Cerebellar nuclear complex (tissue), 1 donor: Measurements from ENCODE around the gene DHODH.
"Not testable (repeated sequence)": the region's sequence is repeated elsewhere in the genome, so short reads cannot be mapped to it uniquely, and the experiment has no call there.

Experiments used
- DNase-seq, 2 experiments: peaks; one replicate each; lab custom pipeline; 2025; lab: John Stamatoyannopoulos, UW

Gene DHODH

GRCh38 chr16:72054254-72054847 is 45.8 kb downstream of the DHODH start, which contains the start of gene HP:
Gene HP (plus strand): TSS chr16:72054505. CDS start chr16:72054653, 148 bp downstream.
- not testable (repeated sequence) for DNase-seq

- no peak for DNase-seq
Measured at GRCh38 chr16:72055911-72056310, 47.4 kb downstream of the DHODH start.

GRCh38 chr16:72057313-72057712 is 48.8 kb downstream of the DHODH start:
- not testable (repeated sequence) for DNase-seq

GRCh38 chr16:72059060-72059459 is 50.5 kb downstream of the DHODH start:
- not testable (repeated sequence) for DNase-seq

- no peak for DNase-seq
Measured at GRCh38 chr16:72060405-72060804, 51.9 kb downstream of the DHODH start.

GRCh38 chr16:72061564-72061963 is 53.0 kb downstream of the DHODH start:
- DNase-seq, result no peak

- no peak for DNase-seq
Measured at GRCh38 chr16:72064361-72064894, 55.9 kb downstream of the DHODH start.

GRCh38 chr16:72066747-72067146 is 58.2 kb downstream of the DHODH start:
- DNase-seq, result no peak

GRCh38 chr16:72068930-72069329 is 60.4 kb downstream of the DHODH start:
- no peak for DNase-seq

- no peak for DNase-seq
Measured at GRCh38 chr16:72072514-72073342, 64.2 kb downstream of the DHODH start.

GRCh38 chr16:72073560-72074230 is 65.2 kb downstream of the DHODH start:
- no peak for DNase-seq

GRCh38 chr16:72075067-72075466 is 66.5 kb downstream of the DHODH start:
- not testable (repeated sequence) for DNase-seq
